ENCODE measurements around the gene B4GALNT2. TPM values are rescaled to one million over a fixed set of nuclear protein-coding genes. Genes with fewer than 3 reads are reported as not detected.

B4GALNT2 gene
- total and polyA plus RNA-seq, 2 of the 13 experiments (the other 11 are each of a cell fraction or from before 2014, with no cell fraction given) = not detected

GRCh38 chr17:49106321-49107210 is 26.0 kb upstream of the B4GALNT2 start (continued):
- TF ChIP-seq GFI1 (CRISPR knock-in tag; IDR thresholded peaks at IDR 0.05; ENCODE audit: borderline replicate concordance) (peak; percentile 70; the same call in 1 of the 2 replicates), ZNF224 (CRISPR knock-in tag; IDR thresholded peaks at IDR 0.05) (no peak; the same call in 1 of the 2 replicates), RBM22 (optimal IDR thresholded peaks at IDR 0.05; ENCODE audit: low read length) (no peak), POLR2AphosphoS2 (IDR thresholded peaks at IDR 0.05; ENCODE audit: low read depth, low read length) (no peak), MED1 (CRISPR knock-in tag; IDR thresholded peaks at IDR 0.05) (peak; percentile 80), ZSCAN9 (CRISPR knock-in tag; IDR thresholded peaks at IDR 0.05; ENCODE audit: borderline replicate concordance) (peak; percentile 95), MIER2 (CRISPR knock-in tag; IDR thresholded peaks at IDR 0.05) (peak; percentile 76; the same call in 1 of the 2 replicates), NR2F1 (CRISPR knock-in tag; IDR thresholded peaks at IDR 0.05) (peak; percentile 30 to 63; a peak in 3 of 4 replicates), MIER3 (CRISPR knock-in tag; IDR thresholded peaks at IDR 0.05; ENCODE audit: borderline replicate concordance) (peak; percentile 97), ZNF670 (CRISPR knock-in tag; IDR thresholded peaks at IDR 0.05; ENCODE audit: borderline replicate concordance) (peak; percentile 45; the same call in 1 of the 2 replicates), GABPB1 (CRISPR knock-in tag; IDR thresholded peaks at IDR 0.05) (no peak; the same call in 1 of the 2 replicates), ZNF335 (CRISPR knock-in tag; IDR thresholded peaks at IDR 0.05) (peak; percentile 83; the same call in 1 of the 2 replicates), NFE2L1 (CRISPR knock-in tag; IDR thresholded peaks at IDR 0.05; ENCODE audit: borderline replicate concordance) (no peak), ZNF12 (CRISPR knock-in tag; IDR thresholded peaks at IDR 0.05) (peak; percentile 81), ZNF549 (CRISPR knock-in tag; IDR thresholded peaks at IDR 0.05) (no peak), ELK4 (CRISPR knock-in tag; IDR thresholded peaks at IDR 0.05; ENCODE audit: borderline replicate concordance) (no peak), KMT2B (CRISPR knock-in tag; IDR thresholded peaks at IDR 0.05) (peak; percentile 39; the same call in 1 of the 2 replicates), ZUFSP (CRISPR knock-in tag; IDR thresholded peaks at IDR 0.05; ENCODE audit: borderline replicate concordance) (no peak), ZNF747 (CRISPR knock-in tag; IDR thresholded peaks at IDR 0.05; ENCODE audit: borderline replicate concordance) (no peak)
- TF ChIP-seq, protein P1, sequence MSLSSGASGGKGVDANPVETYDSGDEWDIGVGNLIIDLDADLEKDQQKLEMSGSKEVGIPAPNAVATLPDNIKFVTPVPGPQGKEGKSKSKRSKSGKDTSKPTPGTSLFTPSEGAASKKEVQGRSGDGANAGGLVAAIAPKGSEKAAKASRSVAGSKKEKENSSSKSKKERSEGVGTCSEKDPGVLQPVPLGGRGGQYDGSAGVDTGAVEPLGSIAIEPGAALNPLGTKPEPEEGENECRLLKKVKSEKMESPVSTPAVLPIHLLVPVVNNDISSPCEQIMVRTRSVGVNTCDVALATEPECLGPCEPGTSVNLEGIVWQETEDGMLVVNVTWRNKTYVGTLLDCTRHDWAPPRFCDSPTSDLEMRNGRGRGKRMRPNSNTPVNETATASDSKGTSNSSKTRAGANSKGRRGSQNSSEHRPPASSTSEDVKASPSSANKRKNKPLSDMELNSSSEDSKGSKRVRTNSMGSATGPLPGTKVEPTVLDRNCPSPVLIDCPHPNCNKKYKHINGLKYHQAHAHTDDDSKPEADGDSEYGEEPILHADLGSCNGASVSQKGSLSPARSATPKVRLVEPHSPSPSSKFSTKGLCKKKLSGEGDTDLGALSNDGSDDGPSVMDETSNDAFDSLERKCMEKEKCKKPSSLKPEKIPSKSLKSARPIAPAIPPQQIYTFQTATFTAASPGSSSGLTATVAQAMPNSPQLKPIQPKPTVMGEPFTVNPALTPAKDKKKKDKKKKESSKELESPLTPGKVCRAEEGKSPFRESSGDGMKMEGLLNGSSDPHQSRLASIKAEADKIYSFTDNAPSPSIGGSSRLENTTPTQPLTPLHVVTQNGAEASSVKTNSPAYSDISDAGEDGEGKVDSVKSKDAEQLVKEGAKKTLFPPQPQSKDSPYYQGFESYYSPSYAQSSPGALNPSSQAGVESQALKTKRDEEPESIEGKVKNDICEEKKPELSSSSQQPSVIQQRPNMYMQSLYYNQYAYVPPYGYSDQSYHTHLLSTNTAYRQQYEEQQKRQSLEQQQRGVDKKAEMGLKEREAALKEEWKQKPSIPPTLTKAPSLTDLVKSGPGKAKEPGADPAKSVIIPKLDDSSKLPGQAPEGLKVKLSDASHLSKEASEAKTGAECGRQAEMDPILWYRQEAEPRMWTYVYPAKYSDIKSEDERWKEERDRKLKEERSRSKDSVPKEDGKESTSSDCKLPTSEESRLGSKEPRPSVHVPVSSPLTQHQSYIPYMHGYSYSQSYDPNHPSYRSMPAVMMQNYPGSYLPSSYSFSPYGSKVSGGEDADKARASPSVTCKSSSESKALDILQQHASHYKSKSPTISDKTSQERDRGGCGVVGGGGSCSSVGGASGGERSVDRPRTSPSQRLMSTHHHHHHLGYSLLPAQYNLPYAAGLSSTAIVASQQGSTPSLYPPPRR (CRISPR knock-in tag; IDR thresholded peaks at IDR 0.05; ENCODE audit: borderline replicate concordance) = no peak; the same call in 1 of the 2 replicates
